GM23338 (cell line): ENCODE data around the gene CCDC137. TPM values are rescaled to one million over a fixed set of nuclear protein-coding genes. Genes with fewer than 3 reads are reported as not detected.

Experiments
- ATAC-seq: fragments of 200-7000 bp; cut with Tn5 transposase; 3 replicates; pipeline ENCODE4 v1.9.1; 2020
- DNase-seq: peaks from one replicate; pipeline ENCODE4 v3.0.0-alpha.2; 2015; ENCODE audit warnings: low spot score
- H2AFZ ChIP-seq: fragments of 200-600 bp; sonication (generic); 2 replicates; pipeline ENCODE4 v1.8.0; 2016; ENCODE audit warnings: antibody characterized with exemption, mild to moderate bottlenecking, moderate library complexity
- H3F3A ChIP-seq: fragments of 200-600 bp; sonication (generic); replicated peaks from 2 replicates; pipeline ENCODE4 v1.8.0; 2017; ENCODE audit warnings: antibody characterized with exemption, mixed run types, low read depth
- H3K27ac ChIP-seq: fragments of 200-600 bp; sonication (generic); 2 replicates; pipeline ENCODE4 v1.6.1; 2016; ENCODE audit warnings: low read depth
- H3K27me3 ChIP-seq: fragments of 200-600 bp; sonication (generic); 2 replicates; pipeline ENCODE4 v1.8.0; 2016; ENCODE audit warnings: mild to moderate bottlenecking, mixed run types, moderate library complexity; ENCODE audit not compliant: insufficient read depth
- H3K36me3 ChIP-seq: fragments of 200-600 bp; sonication (generic); 2 replicates; pipeline ENCODE4 v1.8.0; 2016; ENCODE audit warnings: mild to moderate bottlenecking; ENCODE audit not compliant: insufficient read depth
- H3K4me1 ChIP-seq: fragments of 200-600 bp; sonication (generic); 2 replicates; pipeline ENCODE4 v1.8.0; 2016; ENCODE audit warnings: mild to moderate bottlenecking, moderate library complexity; ENCODE audit not compliant: insufficient read depth
- H3K4me2 ChIP-seq: fragments of 200-600 bp; sonication (generic); 2 replicates; pipeline ENCODE4 v1.7.1; 2017; ENCODE audit warnings: mixed run types
- H3K4me3 ChIP-seq: fragments of 200-600 bp; sonication (generic); 2 replicates; pipeline ENCODE4 v1.6.1; 2016; ENCODE audit warnings: mixed run types
- H3K79me2 ChIP-seq: fragments of 200-600 bp; sonication (generic); replicated peaks from 2 replicates; pipeline ENCODE4 v1.8.0; 2017; ENCODE audit warnings: mild to moderate bottlenecking; ENCODE audit not compliant: insufficient read depth
- H3K9me2 ChIP-seq: fragments of 200-600 bp; sonication (generic); 2 replicates; pipeline ENCODE4 v1.8.0; 2017; ENCODE audit not compliant: insufficient read depth
- H4K20me1 ChIP-seq: fragments of 200-600 bp; sonication (generic); replicated peaks from 2 replicates; pipeline ENCODE4 v1.8.0; 2017; ENCODE audit warnings: mild to moderate bottlenecking; ENCODE audit not compliant: insufficient read depth
- H3K27ac Mint-ChIP-seq: 2 replicates; pipeline ENCODE4 v1.8.0; 2020; ENCODE audit warnings: inconsistent platforms, mild to moderate bottlenecking, moderate library complexity, mixed read lengths
- H3K27me3 Mint-ChIP-seq: 3 replicates; pipeline ENCODE4 v1.8.0; 2022; ENCODE audit warnings: low read depth, mild to moderate bottlenecking, moderate library complexity, mixed read lengths, inconsistent platforms; ENCODE audit not compliant: insufficient read depth, poor library complexity
- H3K36me3 Mint-ChIP-seq: 3 replicates; pipeline ENCODE4 v1.8.0; 2021; ENCODE audit warnings: low read depth, mild to moderate bottlenecking, inconsistent platforms, moderate library complexity, mixed read lengths
- H3K4me1 Mint-ChIP-seq: 3 replicates; pipeline ENCODE4 v1.8.0; 2020; ENCODE audit warnings: mild to moderate bottlenecking, inconsistent platforms, mixed read lengths
- H3K4me3 Mint-ChIP-seq: 3 replicates; pipeline ENCODE4 v1.8.0; 2021; ENCODE audit warnings: moderate library complexity, mild to moderate bottlenecking, inconsistent platforms, mixed read lengths
- H3K9me3 Mint-ChIP-seq: 3 replicates; pipeline ENCODE4 v1.8.0; 2020; ENCODE audit warnings: moderate library complexity, mild to moderate bottlenecking, inconsistent platforms, mixed read lengths
- EZH2 ChIP-seq: fragments of 200-600 bp; sonication (generic); IDR thresholded peaks from one replicate; pipeline ENCODE4 v1.8.0; 2017; ENCODE audit warnings: antibody characterized with exemption, mild to moderate bottlenecking, low read depth; ENCODE audit not compliant: unreplicated experiment
- NANOG ChIP-seq: IDR thresholded peaks from 2 replicates; pipeline ENCODE4 v1.6.1; 2016; ENCODE audit warnings: antibody characterized with exemption, borderline replicate concordance
- REST ChIP-seq: IDR thresholded peaks from one replicate; pipeline ENCODE4 v1.6.1; 2018; ENCODE audit warnings: antibody characterized with exemption; ENCODE audit not compliant: unreplicated experiment
- STAT1 ChIP-seq: IDR thresholded peaks from one replicate; pipeline ENCODE4 v1.6.1; 2016; ENCODE audit warnings: antibody characterized with exemption; ENCODE audit not compliant: unreplicated experiment
- ZNF114 ChIP-seq: fragments of 250-450 bp; sonication (Bioruptor Pico); IDR thresholded peaks from 2 replicates; pipeline ENCODE4 v1.5.0; 2020; ENCODE audit warnings: mild to moderate bottlenecking, moderate library complexity
- ZNF331 ChIP-seq: fragments of 250-450 bp; sonication (Bioruptor Pico); IDR thresholded peaks from 2 replicates; pipeline ENCODE4 v1.5.0; 2020; ENCODE audit warnings: low read depth, mild to moderate bottlenecking, moderate library complexity
- ZNF462 ChIP-seq: fragments of 250-450 bp; sonication (Bioruptor Pico); IDR thresholded peaks from 2 replicates; pipeline ENCODE4 v1.5.0; 2020; ENCODE audit warnings: mild to moderate bottlenecking, moderate library complexity
- polyA plus RNA-seq: library from polyadenylated mRNA; unstranded; fragments of >200 nt; fragmentation: Nextera tagmentation; extraction: Ambion mirVana; gene quantifications from 2 replicates; pipeline ENCODE4 v1.2.1, GENCODE V29; 2016
- total RNA-seq: library from RNA; depleted of rRNA; stranded (reverse); fragments of >200 nt; shearing (Covaris generic); gene quantifications from 2 replicates; pipeline ENCODE4 v1.2.3, GENCODE V29; 2014

CCDC137 gene
- total and polyA plus RNA-seq, 2 experiments from 2014 or later, result 26.1 to 73.4 TPM

- Histone ChIP-seq H3F3A (peaks cover 16% of the 10 kb centered on the region), H3K27ac (no peak overlapping the region), H3K27me3 (no peaks in the 10 kb centered on the region), H3K4me2 (no peak overlapping the region), H2AFZ (no peak overlapping the region), H3K36me3 (no peaks in the 10 kb centered on the region), H3K4me1 (peaks cover 6% of the 10 kb centered on the region; the same call in 1 of the 2 replicates), H3K4me3 (no peak overlapping the region), H3K79me2 (peaks cover 25% of the 10 kb centered on the region), H3K9me2 (no peaks in the 10 kb centered on the region), H4K20me1 (peaks cover 8% of the 10 kb centered on the region; the same call in 1 of the 2 replicates)
- no peak overlapping the region for H3K27ac Mint-ChIP-seq
- H3K4me1 Mint-ChIP-seq, result peaks cover 7% of the 10 kb centered on the region
- ATAC-seq, result no peak
- peaks cover 18% of the 10 kb centered on the region for H3K27me3 Mint-ChIP-seq
- no peak for DNase-seq
- no peak overlapping the region; the same call in 2 of the 3 replicates for H3K4me3 Mint-ChIP-seq
- H3K36me3 Mint-ChIP-seq, result peaks cover 52% of the 10 kb centered on the region
- no peaks in the 10 kb centered on the region; the same call in 2 of the 3 replicates for H3K9me3 Mint-ChIP-seq
- TF ChIP-seq EZH2, result no peak
- no peak for TF ChIP-seq STAT1
- TF ChIP-seq ZNF331, result no peak
- TF ChIP-seq REST, result no peak
- TF ChIP-seq ZNF462 (CRISPR knock-in tag), result no peak
- no peak for TF ChIP-seq NANOG
- no peak for TF ChIP-seq ZNF114 (CRISPR knock-in tag)
Measured at GRCh38 chr17:81687770-81688541, 21.4 kb downstream of the CCDC137 start.
